ENCODE results near the gene CYP27B1. TPM values are rescaled to one million over a fixed set of nuclear protein-coding genes. Genes with fewer than 3 reads are reported as not detected.

CYP27B1 gene
- total and polyA plus RNA-seq, 11 donors = 0.11 to 0.77 (median 0.19) TPM; not detected in 4

DNA sequence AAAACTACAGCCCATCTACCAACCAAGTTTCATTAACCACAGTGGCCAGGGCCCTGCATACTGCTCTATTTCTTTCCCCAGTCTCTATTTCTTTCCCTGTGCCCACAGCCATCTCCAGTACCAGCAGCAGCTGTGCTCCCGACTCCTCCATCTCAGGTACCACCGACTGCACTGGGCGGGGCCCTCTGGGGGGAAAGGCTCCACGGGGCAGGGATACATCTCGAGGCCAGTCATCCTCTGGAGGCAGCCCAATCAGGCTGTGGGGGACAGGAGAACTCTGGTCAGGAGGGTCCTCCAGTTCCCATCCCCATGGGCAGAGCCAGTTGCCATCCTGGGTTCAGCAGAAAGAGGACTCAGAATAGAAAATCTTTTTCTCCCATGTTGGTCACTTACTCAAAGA is 17.8 kb downstream of the CYP27B1 start:
- no peaks in the 10 kb centered on the region for H3K27me3 ChIP-seq
- no peak overlapping the region for H3K27ac ChIP-seq
- 88 to 93% (median 90%) methylated on average over 4 to 5 of the region's 5 CpGs for WGBS, 4 donors
- peaks cover 0 to 50% (median 46%) of the 10 kb centered on the region in 9 donors for H3K36me3 ChIP-seq
- no peak for ATAC-seq
- H3K9me3 ChIP-seq = no peaks in the 10 kb centered on the region
- H3K4me3 ChIP-seq = no peak overlapping the region
- DNase-seq = no peak
- intact Hi-C loops (cut with DNase I) = no loop called here
- peaks cover 2 to 46% (median 28%) of the 10 kb centered on the region in 12 donors for H3K4me1 ChIP-seq
- no peak for TF ChIP-seq POLR2A (IDR thresholded peaks at IDR 0.05)
- no peak for TF ChIP-seq CTCF (IDR thresholded peaks at IDR 0.05)

- Histone ChIP-seq H3K4me1 (peaks cover 2 to 43% (median 16%) of the 10 kb centered on the region in 12 donors), H3K36me3 (peaks cover 0 to 50% (median 46%) of the 10 kb centered on the region in 9 donors), H3K27ac (peak overlapping the region in 9 of 12 donors; percentile 91 to 98 (median 97)), H3K4me3 (peak overlapping the region in 8 of 12 donors; percentile 75 to 97 (median 86)), H3K27me3 (peaks cover 0 to 4% (median 0%) of the 10 kb centered on the region in 9 donors), H3K9me3 (no peaks in the 10 kb centered on the region)
- WGBS, 4 donors = 86 to 91% (median 89%) methylated on average over 3 of the region's 3 CpGs
- no peak for DNase-seq
- intact Hi-C loops (cut with DNase I) = no loop called here
- ATAC-seq = no peak
- TF ChIP-seq POLR2A (IDR thresholded peaks at IDR 0.05) = no peak
- TF ChIP-seq CTCF (IDR thresholded peaks at IDR 0.05) = no peak
Measured at GRCh38 chr12:57746025-57746424, 20.9 kb downstream of the CYP27B1 start.

DNA sequence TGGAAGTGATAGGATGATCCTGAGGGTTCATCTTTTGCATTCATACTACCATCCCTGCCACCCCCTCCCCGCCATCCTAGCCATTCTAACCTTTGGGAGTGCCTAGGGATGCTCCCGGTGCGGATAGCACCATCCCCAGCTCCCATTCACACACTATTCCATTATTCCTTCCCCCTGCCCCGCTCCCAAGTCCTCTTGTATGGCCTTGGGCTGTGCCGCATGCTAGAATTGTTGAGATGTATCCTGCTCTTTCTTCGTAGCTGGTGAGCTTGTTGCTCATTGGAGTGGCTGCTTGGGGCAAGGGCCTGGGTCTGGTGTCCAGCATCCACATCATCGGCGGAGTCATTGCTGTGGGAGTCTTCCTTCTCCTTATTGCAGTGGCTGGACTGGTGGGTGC is 21.4 kb downstream of the CYP27B1 start:
- ATAC-seq = peak; percentile 1 to 6 (median 2)

More for the DNA sequence above, 21.4 kb downstream of the CYP27B1 start:
- H3K27ac ChIP-seq = peak overlapping the region; percentile 91 to 98 (median 97)
- intact Hi-C loops (cut with DNase I) = no loop called here
- DNase-seq = no peak
- peaks cover 0 to 43% (median 13%) of the 10 kb centered on the region in 12 donors for H3K4me1 ChIP-seq
- no peak for TF ChIP-seq CTCF (IDR thresholded peaks at IDR 0.05)
- no peak for TF ChIP-seq POLR2A (IDR thresholded peaks at IDR 0.05)
- H3K27me3 ChIP-seq = peaks cover 0 to 9% (median 0%) of the 10 kb centered on the region in 9 donors
- peaks cover 0 to 45% (median 41%) of the 10 kb centered on the region in 9 donors for H3K36me3 ChIP-seq
- peak overlapping the region; percentile 65 to 97 (median 84) for H3K4me3 ChIP-seq
- WGBS, 4 donors = 36 to 39% (median 38%) methylated on average over 8 of the region's 8 CpGs
- no peaks in the 10 kb centered on the region for H3K9me3 ChIP-seq
